Activated naive CD4-positive, alpha-beta T cell (primary cell): ENCODE results near the gene SULT1A4.
"Not testable (repeated sequence)": the region's sequence is repeated elsewhere in the genome, so short reads cannot be mapped to it uniquely, and the experiment has no call there.

Experiments
- DNase-seq, 4 experiments: peaks; one replicate each; lab custom pipeline; 2025; lab: John Stamatoyannopoulos, UW

SULT1A4 gene

GRCh38 chr16:29459706-29460646, at the start of gene SULT1A4:
SULT1A4 (plus strand) TSS chr16:29459913; CDS start chr16:29461386, 1,473 bp downstream.
- DNase-seq, result not testable (repeated sequence)

GRCh38 chr16:29423587-29423986, 36.1 kb upstream of the SULT1A4 start:
- DNase-seq, result not testable (repeated sequence)

GRCh38 chr16:29425390-29425789, 34.3 kb upstream of the SULT1A4 start:
- not testable (repeated sequence) for DNase-seq

DNA sequence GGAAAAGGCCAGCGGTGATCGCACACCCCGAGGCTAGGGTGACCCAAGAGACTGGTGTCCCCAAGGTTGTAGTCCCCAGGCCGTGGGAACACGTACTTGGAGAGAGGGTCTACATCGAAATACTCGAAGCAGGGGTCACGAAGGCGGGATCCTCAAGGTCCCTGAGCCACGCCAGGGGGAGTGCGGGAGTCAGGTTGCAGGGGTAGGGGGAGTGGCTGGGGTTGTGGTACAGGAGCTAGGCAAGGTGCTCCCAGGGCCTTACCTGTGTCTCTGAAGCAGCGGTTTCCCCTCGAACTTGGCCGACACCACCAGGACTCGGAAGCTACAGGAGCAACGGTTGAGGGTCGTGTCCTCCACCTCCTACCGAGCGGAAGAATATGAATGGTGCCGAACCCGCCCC, 6.0 kb upstream of the SULT1A4 start:
- DNase-seq, result not testable (repeated sequence)

DNA sequence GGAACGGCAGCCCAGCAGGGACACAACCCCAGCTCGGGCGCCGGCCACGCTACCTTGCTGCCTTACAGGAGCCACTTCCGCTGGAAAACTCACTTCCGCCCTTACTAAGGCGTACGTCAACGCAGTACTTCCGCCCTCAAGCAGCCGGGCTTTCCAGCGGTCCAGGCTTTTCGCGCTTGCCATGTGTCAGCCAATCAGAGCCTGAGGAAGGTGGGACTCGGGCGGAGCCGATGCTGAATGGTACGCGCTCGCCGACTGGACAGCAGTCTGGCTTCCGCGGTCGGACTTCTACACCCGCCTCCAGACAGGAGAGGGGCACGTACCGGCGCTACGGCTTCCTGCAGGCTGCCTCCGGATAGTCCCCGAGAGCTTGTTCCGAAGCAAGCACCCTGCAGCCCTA, 5.4 kb upstream of the SULT1A4 start, which contains the start of the genes BOLA2 and SLX1B:
BOLA2 (minus strand) TSS at position 83 of the 400 bp plus-strand sequence. CDS start 98 bp downstream, outside the sequence.
SLX1B (plus strand) TSS at position 265 of the 400 bp plus-strand sequence.
- DNase-seq, result not testable (repeated sequence)

GRCh38 chr16:29454828-29455227, 4.9 kb upstream of the SULT1A4 start:
- not testable (repeated sequence) for DNase-seq

DNA sequence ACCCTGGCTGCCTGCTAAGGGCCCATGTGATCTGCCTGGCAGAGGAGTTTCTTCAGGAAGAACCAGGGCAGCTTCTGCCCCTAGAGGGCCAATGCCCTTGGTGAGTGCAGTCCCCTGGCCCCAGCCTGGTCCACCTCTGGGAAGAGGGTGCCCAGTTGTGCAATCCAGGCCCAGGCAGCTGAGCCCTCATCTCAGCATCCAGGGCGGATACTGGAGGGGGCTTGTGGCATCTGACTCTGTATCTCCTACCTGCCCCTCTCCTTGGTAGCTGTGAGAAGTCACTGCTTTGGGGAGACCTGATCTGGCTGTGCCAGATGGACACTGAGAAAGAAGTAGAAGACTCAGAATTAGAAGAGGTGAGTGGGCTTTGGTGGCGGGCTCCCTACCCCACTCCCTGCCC, 2.1 kb upstream of the SULT1A4 start:
- not testable (repeated sequence) for DNase-seq

GRCh38 chr16:29460647-29461030, 926 bp downstream of the SULT1A4 start:
- DNase-seq, result not testable (repeated sequence)

GRCh38 chr16:29465985-29466824, 6.5 kb downstream of the SULT1A4 start:
- not testable (repeated sequence) for DNase-seq

DNA sequence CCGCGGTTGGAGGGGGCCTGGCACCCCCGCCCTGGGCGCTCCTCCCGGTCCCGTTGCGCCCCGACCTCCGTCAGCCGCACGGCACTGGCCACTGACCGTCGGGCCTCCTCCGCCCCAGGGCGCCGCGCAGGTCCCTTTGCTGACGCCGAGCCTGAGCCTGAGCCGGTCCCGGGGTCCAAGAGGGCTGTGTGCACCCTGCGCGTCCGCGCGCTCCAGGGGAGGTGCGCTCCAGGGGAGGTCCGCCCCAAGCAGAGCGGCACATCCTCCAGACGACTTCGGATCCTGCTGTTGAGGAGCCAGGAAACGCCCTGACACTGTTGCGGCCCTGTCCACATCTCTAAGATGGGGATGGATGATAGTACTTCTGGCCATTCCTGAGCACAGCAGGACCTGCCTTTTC, 7.2 kb downstream of the SULT1A4 start:
- DNase-seq, result not testable (repeated sequence)

- not testable (repeated sequence) for DNase-seq
These were observed 8.1 kb downstream of the SULT1A4 start for GRCh38 chr16:29467654-29468366.

DNA sequence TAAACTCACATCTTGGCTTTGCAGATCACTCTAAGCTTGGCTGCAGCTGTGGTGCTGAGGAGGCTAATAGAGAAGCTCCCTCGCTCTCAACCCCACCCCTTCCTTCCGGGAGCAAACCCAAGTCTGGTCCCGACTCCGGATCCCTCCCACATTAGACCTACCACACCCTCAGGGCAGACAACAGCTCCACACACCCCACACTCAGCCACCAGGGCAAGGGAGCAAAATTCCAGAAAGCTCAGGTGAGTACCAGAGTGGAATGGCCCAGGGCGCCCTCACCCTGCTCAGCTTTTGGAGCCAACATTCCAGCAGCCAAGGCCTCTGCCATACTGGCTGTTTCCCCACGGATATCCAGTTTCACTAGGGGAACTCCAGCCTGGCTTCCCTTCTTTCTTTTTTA, 9.9 kb downstream of the SULT1A4 start:
- DNase-seq, result not testable (repeated sequence)

- DNase-seq, result not testable (repeated sequence)
These were observed 12.4 kb downstream of the SULT1A4 start for GRCh38 chr16:29472065-29472464.

GRCh38 chr16:29482276-29482675, 22.6 kb downstream of the SULT1A4 start:
- DNase-seq, result not testable (repeated sequence)

DNA sequence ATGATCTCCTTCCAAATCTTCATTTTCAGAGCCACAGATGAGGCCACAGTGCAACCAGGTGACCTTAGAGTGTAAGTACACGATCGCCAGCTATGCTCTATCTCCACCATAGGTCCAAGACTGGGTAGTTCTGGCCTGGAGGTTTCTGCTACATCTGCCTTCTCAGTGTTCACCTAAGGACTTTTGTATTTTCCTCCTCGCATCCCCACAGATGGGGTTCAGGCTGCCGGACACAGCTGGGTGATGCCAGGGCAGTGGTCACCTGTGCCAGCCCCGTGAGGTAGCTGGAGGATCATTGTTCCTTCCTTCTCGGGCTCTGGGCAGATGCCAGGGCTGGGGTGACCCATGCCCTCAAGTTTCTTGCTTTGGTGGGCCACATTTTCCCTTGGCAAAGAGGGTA, 46.6 kb downstream of the SULT1A4 start, which contains the start of gene NPIPB12:
NPIPB12 (minus strand) TSS at position 101 of the 400 bp plus-strand sequence.
- not testable (repeated sequence) for DNase-seq
